Mesendoderm (in vitro differentiated cells): ENCODE results near the gene DPP7.

Experiments used
- DNase-seq: peaks from one replicate; pipeline ENCODE4 v3.0.0; 2013
- H2AK5ac ChIP-seq: 2 replicates; pipeline ENCODE4 v1.6.1; 2013; ENCODE audit warnings: low read length, inconsistent platforms
- H2BK120ac ChIP-seq: 2 replicates; pipeline ENCODE4 v1.6.1; 2013; ENCODE audit warnings: low read depth, mild to moderate bottlenecking, low read length, moderate library complexity, mixed read lengths
- H2BK15ac ChIP-seq: replicated peaks from 2 replicates; pipeline ENCODE4 v1.6.1; 2013; ENCODE audit warnings: low read depth, mild to moderate bottlenecking, moderate library complexity
- H2BK5ac ChIP-seq: 2 replicates; pipeline ENCODE4 v1.6.1; 2013; ENCODE audit warnings: low read length, inconsistent platforms
- H3K18ac ChIP-seq: 2 replicates; pipeline ENCODE4 v1.6.1; 2013; ENCODE audit warnings: mild to moderate bottlenecking, low read length, mixed read lengths
- H3K23ac ChIP-seq: one replicate; pipeline ENCODE4 v1.6.1; 2013; ENCODE audit warnings: low read length
- H3K27ac ChIP-seq: 2 replicates; pipeline ENCODE4 v1.5.1; 2013; ENCODE audit warnings: low read depth, mild to moderate bottlenecking, inconsistent platforms, low read length, moderate library complexity
- H3K27me3 ChIP-seq: 2 replicates; pipeline ENCODE4 v1.6.1; 2013; ENCODE audit warnings: low read length, control low read depth, mild to moderate bottlenecking, inconsistent platforms; ENCODE audit not compliant: insufficient read depth, poor library complexity
- H3K36me3 ChIP-seq: 2 replicates; pipeline ENCODE4 v1.6.1; 2013; ENCODE audit warnings: low read length, inconsistent platforms; ENCODE audit not compliant: control insufficient read depth, insufficient read depth
- H3K4ac ChIP-seq: one replicate; pipeline ENCODE4 v1.6.1; 2013; ENCODE audit warnings: low read depth, mild to moderate bottlenecking, low read length, moderate library complexity
- H3K4me1 ChIP-seq: 2 replicates; pipeline ENCODE4 v1.6.1; 2013; ENCODE audit warnings: low read depth, low read length, inconsistent platforms; ENCODE audit not compliant: control insufficient read depth
- H3K4me2 ChIP-seq: 2 replicates; pipeline ENCODE4 v1.6.1; 2013; ENCODE audit warnings: low read length
- H3K4me3 ChIP-seq: 2 replicates; pipeline ENCODE4 v1.5.1; 2013; ENCODE audit warnings: mild to moderate bottlenecking, low read length
- H3K56ac ChIP-seq: one replicate; pipeline ENCODE4 v1.6.1; 2013; ENCODE audit warnings: low read length
- H3K79me1 ChIP-seq: 2 replicates; pipeline ENCODE4 v1.6.1; 2013; ENCODE audit warnings: low read length, inconsistent platforms
- H3K79me2 ChIP-seq: 2 replicates; pipeline ENCODE4 v1.6.1; 2013; ENCODE audit warnings: mild to moderate bottlenecking, low read length; ENCODE audit not compliant: control insufficient read depth, insufficient read depth
- H3K9ac ChIP-seq: 2 replicates; pipeline ENCODE4 v1.6.1; 2013; ENCODE audit warnings: low read length, inconsistent platforms
- H4K5ac ChIP-seq: one replicate; pipeline ENCODE4 v1.6.1; 2013; ENCODE audit warnings: low read length
- H4K8ac ChIP-seq: one replicate; pipeline ENCODE4 v1.6.1; 2013; ENCODE audit warnings: low read depth, mild to moderate bottlenecking, control low read depth, low read length, moderate library complexity
- WGBS: extraction: QIAGEN DNeasy Blood & Tissue Kit; methylation state at CpG from one replicate; pipeline ENCODE4 v1.1.7; 2013; ENCODE audit warnings: low lambda C conversion rate, missing lambda C conversion rate; ENCODE audit not compliant: insufficient coverage; ENCODE audit errors: extremely low coverage; 5-methylcytosine and 5-hydroxymethylcytosine counted together

The DPP7 gene

GRCh38 chr9:137148661-137149060 is 34.1 kb upstream of the DPP7 start:
- Histone ChIP-seq H4K5ac (no peak overlapping the region), H3K27me3 (no peaks in the 10 kb centered on the region)

GRCh38 chr9:137148242-137148641 is 33.7 kb upstream of the DPP7 start:
- no peak for DNase-seq
- Histone ChIP-seq H2AK5ac (no peak overlapping the region), H3K9ac (no peak overlapping the region), H2BK15ac (no peak overlapping the region), H4K5ac (no peak overlapping the region), H3K27ac (no peak overlapping the region), H3K27me3 (no peaks in the 10 kb centered on the region), H3K4ac (no peak overlapping the region), H3K4me2 (no peak overlapping the region), H3K36me3 (no peaks in the 10 kb centered on the region), H3K4me3 (no peak overlapping the region), H3K56ac (no peak overlapping the region), H3K23ac (no peak overlapping the region), H3K79me2 (no peaks in the 10 kb centered on the region), H3K79me1 (no peaks in the 10 kb centered on the region), H3K18ac (no peak overlapping the region), H2BK120ac (no peak overlapping the region), H2BK5ac (no peak overlapping the region), H4K8ac (no peak overlapping the region), H3K4me1 (no peaks in the 10 kb centered on the region)
- WGBS, result no CpG with 5 or more reads among the region's 27 CpGs

More at GRCh38 chr9:137148661-137149060, 34.1 kb upstream of the DPP7 start:
- Histone ChIP-seq H3K56ac (no peak overlapping the region), H3K79me2 (no peaks in the 10 kb centered on the region), H3K79me1 (no peaks in the 10 kb centered on the region), H3K4ac (no peak overlapping the region), H2BK120ac (no peak overlapping the region), H3K4me3 (no peak overlapping the region), H3K18ac (no peak overlapping the region), H3K27ac (no peak overlapping the region), H2BK5ac (no peak overlapping the region), H3K4me1 (no peaks in the 10 kb centered on the region), H3K4me2 (no peak overlapping the region), H3K9ac (no peak overlapping the region), H4K8ac (no peak overlapping the region), H3K36me3 (no peaks in the 10 kb centered on the region), H2BK15ac (no peak overlapping the region), H3K23ac (no peak overlapping the region), H2AK5ac (no peak overlapping the region)
- DNase-seq, result no peak
- no CpG with 5 or more reads among the region's 19 CpGs for WGBS

GRCh38 chr9:137147793-137148160 is 33.2 kb upstream of the DPP7 start:
- Histone ChIP-seq H2AK5ac (no peak overlapping the region), H3K23ac (no peak overlapping the region), H4K8ac (no peak overlapping the region), H3K4me2 (no peak overlapping the region), H3K4me1 (no peaks in the 10 kb centered on the region), H2BK120ac (no peak overlapping the region), H3K18ac (no peak overlapping the region), H3K9ac (no peak overlapping the region), H3K4ac (no peak overlapping the region), H3K27me3 (no peaks in the 10 kb centered on the region), H2BK5ac (no peak overlapping the region), H3K79me1 (no peaks in the 10 kb centered on the region), H3K27ac (no peak overlapping the region), H3K56ac (no peak overlapping the region), H2BK15ac (no peak overlapping the region), H3K4me3 (no peak overlapping the region), H4K5ac (no peak overlapping the region), H3K79me2 (no peaks in the 10 kb centered on the region), H3K36me3 (no peaks in the 10 kb centered on the region)
- WGBS, result no CpG with 5 or more reads among the region's 24 CpGs
- no peak for DNase-seq

GRCh38 chr9:137147091-137147792 is 32.7 kb upstream of the DPP7 start:
- no peak for DNase-seq
- Histone ChIP-seq H3K79me2 (no peaks in the 10 kb centered on the region), H4K5ac (no peak overlapping the region), H3K18ac (no peak overlapping the region), H2BK5ac (no peak overlapping the region), H3K56ac (no peak overlapping the region), H3K4ac (no peak overlapping the region), H3K9ac (no peak overlapping the region), H3K27ac (no peak overlapping the region), H3K36me3 (no peaks in the 10 kb centered on the region), H4K8ac (no peak overlapping the region), H3K79me1 (no peaks in the 10 kb centered on the region), H3K4me2 (no peak overlapping the region), H3K4me3 (no peak overlapping the region), H3K23ac (no peak overlapping the region), H3K4me1 (no peaks in the 10 kb centered on the region), H2BK120ac (no peak overlapping the region), H3K27me3 (no peaks in the 10 kb centered on the region), H2AK5ac (no peak overlapping the region), H2BK15ac (no peak overlapping the region)
- WGBS, result no CpG with 5 or more reads among the region's 26 CpGs

- H3K23ac ChIP-seq, result no peak overlapping the region
- H3K4me2 ChIP-seq, result no peak overlapping the region
- H3K79me2 ChIP-seq, result no peaks in the 10 kb centered on the region
- H2BK5ac ChIP-seq, result no peak overlapping the region
- no peaks in the 10 kb centered on the region for H3K36me3 ChIP-seq
- DNase-seq, result no peak
- no peak overlapping the region for H3K4me3 ChIP-seq
- H3K27ac ChIP-seq, result no peak overlapping the region
- H3K79me1 ChIP-seq, result no peaks in the 10 kb centered on the region
- H3K27me3 ChIP-seq, result no peaks in the 10 kb centered on the region
- no peaks in the 10 kb centered on the region for H3K4me1 ChIP-seq
- no peak overlapping the region for H4K8ac ChIP-seq
- no peak overlapping the region for H3K56ac ChIP-seq
- no peak overlapping the region for H2BK120ac ChIP-seq
- H4K5ac ChIP-seq, result no peak overlapping the region
- no CpG with 5 or more reads among the region's 9 CpGs for WGBS
- H2BK15ac ChIP-seq, result no peak overlapping the region
- no peak overlapping the region for H3K18ac ChIP-seq
- no peak overlapping the region for H3K4ac ChIP-seq
- H3K9ac ChIP-seq, result no peak overlapping the region
- H2AK5ac ChIP-seq, result no peak overlapping the region
Observed at GRCh38 chr9:137146527-137146918, 32.0 kb upstream of the DPP7 start.
